GM12878 (cell line): Measurements from ENCODE around the gene MAP7D2.

ENCODE experiments used
- CEBPB ChIP-seq, 2 experiments: fragments of 150-350 bp in 1 of 2; IDR thresholded peaks; 2 replicates each; pipeline ENCODE4 v1.6.1; 2012 to 2014; ENCODE audit warnings: low read depth in 2 of 2, low read length in 2 of 2, borderline replicate concordance in 1 of 2, inconsistent platforms in 1 of 2
- CREM ChIP-seq: IDR thresholded peaks from 2 replicates; pipeline ENCODE4 v1.6.1; 2014; ENCODE audit warnings: antibody characterized with exemption, low read depth
- EZH2 ChIP-seq: IDR thresholded peaks from 2 replicates; pipeline ENCODE4 v1.6.1; 2012; ENCODE audit warnings: low read depth, mild to moderate bottlenecking, control low read depth, inconsistent platforms, low read length, borderline replicate concordance; ENCODE audit not compliant: control insufficient read depth
- NFYB ChIP-seq: IDR thresholded peaks from 2 replicates; pipeline ENCODE4 v1.6.1; 2011; ENCODE audit warnings: low read depth, mild to moderate bottlenecking, low read length, improper control_type of control experiment, moderate library complexity; ENCODE audit not compliant: insufficient read depth
- NR2C2 ChIP-seq: IDR thresholded peaks from 2 replicates; pipeline ENCODE4 v1.6.1; 2011; ENCODE audit warnings: borderline replicate concordance, low read depth; ENCODE audit not compliant: control insufficient read depth, insufficient read length
- POLR2A ChIP-seq: IDR thresholded peaks from 2 replicates; pipeline ENCODE4 v1.6.1; 2011; ENCODE audit warnings: low read depth, mild to moderate bottlenecking, low read length
- RAD51 ChIP-seq: fragments of 450-650 bp; IDR thresholded peaks from 2 replicates; pipeline ENCODE4 v1.6.1; 2016; ENCODE audit warnings: moderate library complexity, mild to moderate bottlenecking, inconsistent platforms
- RBBP5 ChIP-seq: fragments of 200-600 bp; sonication (generic); conservative IDR thresholded peaks from 2 replicates; pipeline ENCODE4 v1.6.1; 2016
- SIN3A ChIP-seq: IDR thresholded peaks from 2 replicates; pipeline ENCODE4 v1.6.1; 2012; ENCODE audit warnings: low read depth, low read length, improper control_type of control experiment
- SMARCA5 ChIP-seq: fragments of 450-650 bp; IDR thresholded peaks from 2 replicates; pipeline ENCODE4 v1.6.1; 2017; ENCODE audit warnings: mild to moderate bottlenecking
- SUPT20H ChIP-seq: IDR thresholded peaks from 2 replicates; pipeline ENCODE4 v1.6.1; 2011; ENCODE audit warnings: low read depth, mild to moderate bottlenecking, low read length, moderate library complexity, borderline replicate concordance; ENCODE audit not compliant: control insufficient read depth
- TF ChIP-seq, protein P1 (sequence below), 3 experiments: IDR thresholded peaks in 2 of 3; conservative IDR thresholded peaks in 1 of 3; 2 replicates each; pipeline ENCODE4 v1.5.1; 2011; ENCODE audit warnings: low read depth in 3 of 3, low read length in 3 of 3, mild to moderate bottlenecking in 3 of 3, control low read depth in 2 of 3, moderate library complexity in 2 of 3, inconsistent platforms in 1 of 3, mixed read lengths in 1 of 3; ENCODE audit not compliant: control insufficient read depth in 2 of 3, insufficient read depth in 1 of 3; ENCODE audit errors: extremely low read depth in 1 of 3
- TF ChIP-seq, protein P2 (sequence below): IDR thresholded peaks from 2 replicates; pipeline ENCODE4 v1.6.1; 2012; ENCODE audit warnings: low read depth, low read length, improper control_type of control experiment
- TF ChIP-seq, protein P3 (sequence below): fragments of 150-350 bp; IDR thresholded peaks from 2 replicates; pipeline ENCODE4 v1.6.1; 2016; ENCODE audit warnings: low read depth, low read length

DNA sequence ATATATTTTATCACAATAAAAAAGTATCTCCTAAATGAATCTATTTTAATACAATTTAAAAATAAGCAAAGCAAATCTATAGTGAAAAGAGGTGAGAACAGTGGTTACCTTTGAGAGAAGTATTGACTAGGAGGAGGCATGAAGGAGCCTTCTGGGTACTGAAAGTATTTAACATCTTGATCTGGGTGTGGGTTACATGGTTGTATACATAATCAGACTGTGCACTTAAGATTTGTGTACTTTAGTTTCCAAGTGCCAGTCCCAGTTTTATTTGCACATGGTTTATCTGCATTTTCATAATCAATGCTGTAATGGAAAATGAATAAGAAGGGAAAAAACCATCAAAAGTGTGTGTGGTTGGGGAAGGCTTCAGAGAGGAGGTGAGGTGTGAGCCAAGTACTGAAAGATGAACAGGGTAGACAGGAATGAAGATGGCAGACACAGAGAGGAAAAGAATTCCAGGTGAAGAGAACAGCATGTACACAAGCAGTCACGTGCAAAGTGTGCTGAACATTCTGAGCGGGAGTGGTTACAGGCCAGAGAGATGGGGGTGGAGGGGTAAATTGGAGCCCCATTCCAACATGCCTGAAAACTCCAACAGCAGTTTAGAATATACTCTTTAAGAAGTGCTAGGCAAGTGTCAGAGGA, 14.6 kb downstream of the MAP7D2 start:
- TF ChIP-seq, protein P1, sequence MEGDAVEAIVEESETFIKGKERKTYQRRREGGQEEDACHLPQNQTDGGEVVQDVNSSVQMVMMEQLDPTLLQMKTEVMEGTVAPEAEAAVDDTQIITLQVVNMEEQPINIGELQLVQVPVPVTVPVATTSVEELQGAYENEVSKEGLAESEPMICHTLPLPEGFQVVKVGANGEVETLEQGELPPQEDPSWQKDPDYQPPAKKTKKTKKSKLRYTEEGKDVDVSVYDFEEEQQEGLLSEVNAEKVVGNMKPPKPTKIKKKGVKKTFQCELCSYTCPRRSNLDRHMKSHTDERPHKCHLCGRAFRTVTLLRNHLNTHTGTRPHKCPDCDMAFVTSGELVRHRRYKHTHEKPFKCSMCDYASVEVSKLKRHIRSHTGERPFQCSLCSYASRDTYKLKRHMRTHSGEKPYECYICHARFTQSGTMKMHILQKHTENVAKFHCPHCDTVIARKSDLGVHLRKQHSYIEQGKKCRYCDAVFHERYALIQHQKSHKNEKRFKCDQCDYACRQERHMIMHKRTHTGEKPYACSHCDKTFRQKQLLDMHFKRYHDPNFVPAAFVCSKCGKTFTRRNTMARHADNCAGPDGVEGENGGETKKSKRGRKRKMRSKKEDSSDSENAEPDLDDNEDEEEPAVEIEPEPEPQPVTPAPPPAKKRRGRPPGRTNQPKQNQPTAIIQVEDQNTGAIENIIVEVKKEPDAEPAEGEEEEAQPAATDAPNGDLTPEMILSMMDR (IDR thresholded peaks at IDR 0.05 in 2 of 3, conservative IDR thresholded peaks at IDR 0.05 in 1 of 3; ENCODE audit: control insufficient read depth in 2 of 3, extremely low read depth in 1 of 3, insufficient read depth in 1 of 3, low read depth in 3 of 3, low read length in 3 of 3) = no peak
- TF ChIP-seq NFYB (no peak), RAD51 (no peak), CEBPB (IDR thresholded peaks at IDR 0.05; ENCODE audit: borderline replicate concordance in 1 of 2, low read depth in 2 of 2, low read length in 2 of 2) (no peak), SMARCA5 (no peak), NR2C2 (no peak), SIN3A (no peak), SUPT20H (no peak), CREM (no peak), POLR2A (no peak), RBBP5 (no peak), EZH2 (no peak)
- TF ChIP-seq, protein P2, sequence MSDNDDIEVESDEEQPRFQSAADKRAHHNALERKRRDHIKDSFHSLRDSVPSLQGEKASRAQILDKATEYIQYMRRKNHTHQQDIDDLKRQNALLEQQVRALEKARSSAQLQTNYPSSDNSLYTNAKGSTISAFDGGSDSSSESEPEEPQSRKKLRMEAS = no peak
- TF ChIP-seq, protein P3, sequence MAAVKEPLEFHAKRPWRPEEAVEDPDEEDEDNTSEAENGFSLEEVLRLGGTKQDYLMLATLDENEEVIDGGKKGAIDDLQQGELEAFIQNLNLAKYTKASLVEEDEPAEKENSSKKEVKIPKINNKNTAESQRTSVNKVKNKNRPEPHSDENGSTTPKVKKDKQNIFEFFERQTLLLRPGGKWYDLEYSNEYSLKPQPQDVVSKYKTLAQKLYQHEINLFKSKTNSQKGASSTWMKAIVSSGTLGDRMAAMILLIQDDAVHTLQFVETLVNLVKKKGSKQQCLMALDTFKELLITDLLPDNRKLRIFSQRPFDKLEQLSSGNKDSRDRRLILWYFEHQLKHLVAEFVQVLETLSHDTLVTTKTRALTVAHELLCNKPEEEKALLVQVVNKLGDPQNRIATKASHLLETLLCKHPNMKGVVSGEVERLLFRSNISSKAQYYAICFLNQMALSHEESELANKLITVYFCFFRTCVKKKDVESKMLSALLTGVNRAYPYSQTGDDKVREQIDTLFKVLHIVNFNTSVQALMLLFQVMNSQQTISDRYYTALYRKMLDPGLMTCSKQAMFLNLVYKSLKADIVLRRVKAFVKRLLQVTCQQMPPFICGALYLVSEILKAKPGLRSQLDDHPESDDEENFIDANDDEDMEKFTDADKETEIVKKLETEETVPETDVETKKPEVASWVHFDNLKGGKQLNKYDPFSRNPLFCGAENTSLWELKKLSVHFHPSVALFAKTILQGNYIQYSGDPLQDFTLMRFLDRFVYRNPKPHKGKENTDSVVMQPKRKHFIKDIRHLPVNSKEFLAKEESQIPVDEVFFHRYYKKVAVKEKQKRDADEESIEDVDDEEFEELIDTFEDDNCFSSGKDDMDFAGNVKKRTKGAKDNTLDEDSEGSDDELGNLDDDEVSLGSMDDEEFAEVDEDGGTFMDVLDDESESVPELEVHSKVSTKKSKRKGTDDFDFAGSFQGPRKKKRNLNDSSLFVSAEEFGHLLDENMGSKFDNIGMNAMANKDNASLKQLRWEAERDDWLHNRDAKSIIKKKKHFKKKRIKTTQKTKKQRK = no peak
